Measurements from ENCODE around the gene PRR14. TPM values are rescaled to one million over a fixed set of nuclear protein-coding genes. Genes with fewer than 3 reads are reported as not detected.
A peak's percentile ranks its signal among the peaks of the same experiment; 100 is the strongest.
"Not testable (repeated sequence)": the region's sequence is repeated elsewhere in the genome, so short reads cannot be mapped to it uniquely, and the experiment has no call there.

The PRR14 gene
- total RNA-seq, 1 experiment from 2014 or later = 8.8 TPM

DNA sequence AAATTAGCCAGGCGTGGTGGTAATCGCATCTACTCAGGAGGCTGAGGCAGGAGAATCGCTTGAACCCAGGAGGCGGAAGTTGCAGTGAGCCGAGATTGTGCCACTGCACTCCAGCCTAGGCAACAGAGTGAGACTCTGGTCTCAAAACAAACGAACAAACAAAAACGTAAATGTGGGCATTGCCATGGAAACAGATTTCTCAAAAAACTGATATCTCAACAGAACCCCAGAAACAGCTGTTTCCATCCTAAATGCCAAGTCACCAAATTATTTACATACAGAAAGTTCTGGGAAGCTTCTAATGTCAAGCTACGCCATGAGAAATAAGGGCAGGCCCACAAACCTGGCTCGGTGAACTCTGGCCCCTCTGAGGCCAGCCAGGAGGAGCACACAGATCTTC, 24.5 kb upstream of the PRR14 start:
- no peak for DNase-seq (ENCODE audit: low read depth)
- in situ Hi-C loops (cut with HindIII; ENCODE audit: low pct_unique_long_range_greater_than_20kb, low sequenced_read_pairs) = no loop called here

DNA sequence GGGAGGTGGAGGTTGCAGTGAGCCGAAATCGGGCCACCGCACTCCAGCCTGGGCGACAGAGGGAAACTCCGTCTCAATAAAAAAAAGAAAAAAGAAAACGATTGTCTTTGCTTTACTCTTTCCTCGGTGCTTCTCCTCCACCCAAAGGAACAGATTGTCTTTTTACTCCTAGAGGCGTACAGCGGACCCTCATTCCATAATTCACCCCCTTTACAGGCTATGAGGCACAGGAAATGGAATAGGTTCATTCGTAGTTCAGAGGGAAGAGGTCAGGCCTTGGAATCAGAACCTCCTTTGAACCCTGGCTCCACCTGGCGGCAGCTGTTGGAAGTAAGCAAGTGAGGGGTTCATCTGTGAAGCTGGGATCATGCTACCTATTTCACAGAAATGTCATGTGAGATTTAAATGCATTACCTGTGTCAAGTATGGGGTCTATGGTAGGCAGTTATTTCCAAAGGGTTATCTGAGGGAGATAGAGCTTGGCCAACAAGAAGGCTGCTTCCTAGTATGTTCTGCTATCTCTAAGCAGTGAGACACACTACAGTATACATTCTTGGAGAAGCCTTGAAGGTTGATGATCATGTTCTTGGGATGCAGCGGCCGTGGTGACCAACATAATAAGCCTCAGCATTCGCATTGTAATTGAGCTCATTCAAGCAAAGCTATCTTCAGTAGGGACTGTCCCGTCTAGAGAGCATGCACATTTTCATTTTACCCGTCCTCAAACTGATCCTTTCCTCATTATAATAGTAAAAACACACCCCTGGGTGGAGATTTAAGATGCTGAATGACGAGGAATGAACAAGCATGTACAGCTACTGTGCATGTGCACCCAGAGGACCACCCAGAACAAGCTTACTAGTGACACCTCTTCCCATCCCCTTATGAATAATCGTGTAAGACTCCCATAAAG, 21.9 kb upstream of the PRR14 start:
- DNase-seq (ENCODE audit: low read depth) = peak; percentile 75
- in situ Hi-C loops (cut with HindIII; ENCODE audit: low pct_unique_long_range_greater_than_20kb, low sequenced_read_pairs) = no loop called here

DNA sequence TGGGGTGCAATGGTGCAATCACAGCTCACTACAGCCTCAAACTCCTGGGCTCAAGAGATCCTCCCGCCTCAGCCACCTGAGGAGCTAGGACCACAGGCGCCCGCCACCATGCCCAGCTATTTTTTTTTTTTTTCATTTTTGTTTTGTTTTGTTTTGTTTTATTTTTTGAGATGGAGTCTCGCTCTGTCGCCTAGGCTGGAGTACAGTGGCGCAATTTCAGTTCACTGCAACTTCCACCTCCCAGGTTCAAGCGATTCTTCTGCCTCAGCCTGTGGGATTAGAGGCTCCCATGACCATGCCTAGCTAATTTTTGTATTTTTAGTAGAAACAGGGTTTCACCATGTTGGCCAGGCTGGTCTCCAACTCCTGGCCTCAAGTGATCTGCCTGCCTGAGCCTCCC, 18.3 kb upstream of the PRR14 start:
- in situ Hi-C loops (cut with HindIII; ENCODE audit: low pct_unique_long_range_greater_than_20kb, low sequenced_read_pairs) = not testable (repeated sequence)

DNA sequence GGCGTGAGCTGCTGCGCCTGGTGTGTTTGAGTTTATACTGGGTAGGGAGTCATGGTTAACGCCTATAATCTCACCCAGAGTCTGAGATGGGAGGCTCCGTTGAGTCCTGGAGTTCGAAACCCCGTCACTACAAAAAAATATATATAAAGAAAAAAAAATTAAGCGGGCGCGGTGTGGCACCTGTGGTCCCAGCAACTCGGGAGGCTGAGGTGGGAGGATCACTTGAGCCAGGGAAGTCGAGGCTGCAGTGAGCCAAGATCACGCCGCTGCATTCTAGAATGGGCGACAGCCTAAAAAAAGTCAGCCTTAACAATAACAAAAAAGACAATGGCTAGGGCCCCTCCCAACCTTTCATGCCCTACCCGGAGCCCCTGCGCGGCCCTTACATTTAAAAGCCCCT, 17.2 kb upstream of the PRR14 start:
- in situ Hi-C loops (cut with HindIII; ENCODE audit: low pct_unique_long_range_greater_than_20kb, low sequenced_read_pairs) = no loop called here
- no peak for DNase-seq (ENCODE audit: low read depth)

More for the DNA sequence above, 18.3 kb upstream of the PRR14 start:
- not testable (repeated sequence) for DNase-seq (ENCODE audit: low read depth)

DNA sequence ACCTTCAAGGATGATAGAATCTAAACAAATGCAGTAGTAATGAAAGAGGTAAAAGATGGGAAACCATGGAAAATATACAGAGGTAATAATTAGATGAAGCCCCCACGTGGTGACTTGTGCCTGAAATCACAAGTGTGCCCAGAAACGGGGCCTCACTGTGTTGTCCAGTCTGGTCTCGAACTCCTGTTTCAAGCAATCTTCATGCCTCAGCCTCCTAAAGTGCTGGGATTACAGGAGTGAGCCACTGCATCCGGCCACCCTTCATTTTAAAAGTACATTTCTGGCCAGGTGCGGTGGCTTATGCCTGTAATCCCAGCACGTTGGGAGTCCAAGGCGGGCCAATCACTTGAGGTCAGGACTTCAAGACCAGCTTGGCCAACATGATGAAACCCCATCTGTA, 14.2 kb upstream of the PRR14 start:
- in situ Hi-C loops (cut with HindIII; ENCODE audit: low pct_unique_long_range_greater_than_20kb, low sequenced_read_pairs) = no loop called here
- no peak for DNase-seq (ENCODE audit: low read depth)

DNA sequence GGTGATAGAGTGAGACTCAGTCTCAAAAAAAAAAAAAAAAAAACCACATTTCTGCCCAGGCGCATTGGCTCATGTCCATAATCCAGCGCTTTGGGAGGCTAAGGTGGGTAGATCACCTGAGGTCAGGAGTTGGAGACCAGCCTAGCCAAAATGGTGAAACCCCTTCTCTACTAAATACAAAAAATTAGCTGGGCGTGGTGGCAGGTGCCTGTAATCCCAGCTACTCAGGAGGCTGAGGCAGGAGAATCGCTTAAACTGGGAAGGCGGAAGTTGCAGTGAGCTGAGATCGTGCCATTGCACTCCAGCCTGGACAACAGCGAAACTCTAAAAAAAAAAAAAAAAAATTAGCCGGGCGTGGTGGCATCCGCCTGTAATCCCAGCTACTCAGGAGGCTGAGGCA, 13.6 kb upstream of the PRR14 start:
- in situ Hi-C loops (cut with HindIII; ENCODE audit: low pct_unique_long_range_greater_than_20kb, low sequenced_read_pairs); DNase-seq (ENCODE audit: low read depth): not testable (repeated sequence)

DNA sequence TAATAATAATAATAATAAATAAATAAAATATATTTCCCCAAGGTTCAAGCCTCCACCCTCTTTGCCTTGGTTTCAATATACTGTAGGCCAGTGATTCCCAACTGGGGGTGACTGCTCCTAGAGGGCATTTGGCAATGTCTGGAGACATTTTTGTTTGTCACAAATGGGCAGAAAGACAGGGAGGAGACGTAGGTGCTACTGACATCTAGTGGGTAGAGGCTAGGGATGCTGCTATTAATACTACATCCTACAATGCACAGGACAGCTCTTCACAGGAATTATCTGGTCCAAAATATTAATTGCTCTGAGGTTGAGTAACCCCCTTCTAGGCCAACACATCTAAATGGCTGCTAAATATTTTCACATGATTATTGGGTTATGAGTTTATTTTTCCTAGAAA, 12.8 kb upstream of the PRR14 start:
- in situ Hi-C loops (cut with HindIII; ENCODE audit: low pct_unique_long_range_greater_than_20kb, low sequenced_read_pairs) = no loop called here
- peak; percentile 55 for DNase-seq (ENCODE audit: low read depth)

DNA sequence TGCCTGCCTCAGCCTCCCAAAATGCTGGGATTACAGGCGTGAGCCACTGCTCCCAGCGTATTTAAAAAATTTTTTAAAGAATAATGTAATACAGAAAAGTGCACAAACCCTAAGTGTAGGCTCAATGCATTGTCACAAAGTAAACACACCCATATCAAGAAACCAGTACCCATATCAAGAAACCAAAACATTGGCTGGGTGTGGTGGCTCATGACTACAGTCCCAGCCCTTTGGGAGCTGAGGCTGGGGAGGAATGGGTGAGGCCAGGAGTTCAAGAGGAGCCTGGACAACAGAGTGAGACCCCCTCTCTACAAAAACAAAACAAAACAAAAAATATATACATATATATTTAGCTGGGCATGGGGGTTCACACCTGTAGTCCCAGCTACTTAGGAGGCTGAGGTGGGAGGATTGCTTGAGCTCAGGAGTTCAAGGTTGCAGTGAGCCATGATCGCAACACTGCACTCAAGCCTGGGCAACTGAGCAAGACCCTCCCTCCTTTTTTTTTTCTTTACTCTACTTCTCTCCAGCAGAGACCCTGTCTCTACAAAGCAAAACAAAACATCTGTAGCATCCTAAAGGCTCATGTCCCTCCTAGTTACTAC, 9.3 kb upstream of the PRR14 start:
- in situ Hi-C loops (cut with HindIII; ENCODE audit: low pct_unique_long_range_greater_than_20kb, low sequenced_read_pairs) = no loop called here

DNA sequence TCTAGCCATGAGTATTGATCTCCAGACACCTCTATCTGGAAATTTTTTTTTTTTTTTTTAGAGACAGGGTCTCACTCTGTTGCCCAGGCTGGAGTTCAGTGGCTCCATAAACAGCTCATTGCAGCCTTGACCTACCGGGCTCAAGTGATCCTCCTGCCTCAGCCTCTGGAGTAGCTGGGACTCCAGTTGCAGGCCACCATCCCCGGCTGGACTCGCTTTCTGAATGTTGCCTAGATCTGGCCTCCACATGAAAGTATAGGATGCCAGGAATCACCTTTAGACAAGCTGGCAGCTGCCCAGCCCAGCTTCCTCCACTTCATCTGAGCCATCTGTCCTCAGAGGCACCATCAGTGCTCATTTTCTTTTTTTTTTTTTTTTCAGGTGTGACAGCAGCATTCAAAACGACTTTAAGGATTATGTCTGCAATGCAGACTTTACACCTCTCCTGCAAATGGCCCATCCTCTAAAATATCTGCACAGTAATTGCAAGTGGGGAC, 6.4 kb upstream of the PRR14 start:
- no peak for DNase-seq (ENCODE audit: low read depth)
- in situ Hi-C loops (cut with HindIII; ENCODE audit: low pct_unique_long_range_greater_than_20kb, low sequenced_read_pairs) = no loop called here

More for the DNA sequence above, 9.3 kb upstream of the PRR14 start:
- DNase-seq (ENCODE audit: low read depth) = peak; percentile 35

DNA sequence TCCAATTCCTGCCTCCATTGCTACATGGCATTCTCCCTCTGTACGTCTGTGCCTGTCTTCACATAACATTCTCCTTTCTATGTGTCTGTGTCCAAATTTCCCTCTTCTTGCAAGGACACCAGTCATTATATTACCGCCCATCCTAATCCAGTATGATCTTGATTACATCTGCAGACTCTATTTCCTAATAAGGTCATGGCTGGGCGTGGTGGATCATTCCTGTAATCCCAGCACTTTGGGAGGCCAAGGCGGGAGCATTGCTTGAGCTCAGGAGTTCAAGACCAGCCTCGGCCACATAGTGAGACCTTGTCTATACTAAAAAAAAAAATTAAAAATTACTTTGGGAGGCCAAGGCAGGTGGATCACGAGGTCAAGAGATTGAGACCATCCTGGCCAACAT, 5.0 kb upstream of the PRR14 start:
- in situ Hi-C loops (cut with HindIII; ENCODE audit: low pct_unique_long_range_greater_than_20kb, low sequenced_read_pairs) = no loop called here
- no peak for DNase-seq (ENCODE audit: low read depth)

DNA sequence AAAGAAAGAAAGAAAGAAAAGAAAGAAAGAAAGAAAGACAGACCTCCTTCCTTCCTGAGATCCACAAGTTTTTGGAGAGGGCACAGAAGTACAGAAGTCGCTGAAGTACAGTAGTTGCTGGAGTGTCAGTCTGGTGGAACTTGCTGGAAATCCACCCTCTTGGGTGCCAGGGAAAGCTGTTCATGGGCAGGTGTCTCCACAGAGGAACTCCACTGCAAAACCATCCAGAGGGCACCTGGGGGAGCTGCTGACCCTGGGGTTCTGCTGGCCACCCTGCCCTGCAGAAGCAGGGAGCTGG, 3.5 kb upstream of the PRR14 start:
- DNase-seq (ENCODE audit: low read depth) = no peak
- in situ Hi-C loops (cut with HindIII; ENCODE audit: low pct_unique_long_range_greater_than_20kb, low sequenced_read_pairs) = no loop called here

DNA sequence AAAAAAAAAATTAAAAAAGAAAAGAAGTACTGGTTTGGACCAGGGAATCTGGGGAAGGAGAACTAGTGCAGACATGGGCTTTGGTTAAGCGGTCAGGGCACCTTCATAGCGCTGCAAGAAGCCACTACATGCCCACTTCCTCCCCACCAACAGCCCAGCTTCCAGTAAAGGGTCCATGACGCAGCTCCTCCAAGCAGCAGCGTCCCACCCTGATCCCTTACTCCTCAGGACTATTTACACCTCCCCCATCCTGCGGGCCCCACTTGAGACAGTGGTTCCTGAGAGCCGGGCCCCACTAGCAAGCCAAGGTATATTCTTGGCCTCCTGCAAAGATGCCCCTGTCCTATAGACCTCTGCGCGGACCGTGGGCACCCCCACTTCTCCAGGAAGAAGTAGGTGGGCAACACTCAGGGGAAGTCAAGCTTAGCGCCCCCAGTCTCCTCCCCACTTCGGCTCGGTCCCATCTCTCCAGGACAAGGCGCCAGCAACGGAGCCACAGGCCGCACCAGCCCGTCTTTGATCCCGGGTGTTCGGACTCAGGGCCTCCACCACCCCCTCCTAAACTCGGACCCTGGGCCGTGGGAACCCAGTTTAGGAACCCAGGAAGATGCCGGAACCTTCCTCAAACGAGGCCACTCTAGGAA, 913 bp upstream of the PRR14 start:
- in situ Hi-C loops (cut with HindIII; ENCODE audit: low pct_unique_long_range_greater_than_20kb, low sequenced_read_pairs) = no loop called here
- no peak for DNase-seq (ENCODE audit: low read depth)

DNA sequence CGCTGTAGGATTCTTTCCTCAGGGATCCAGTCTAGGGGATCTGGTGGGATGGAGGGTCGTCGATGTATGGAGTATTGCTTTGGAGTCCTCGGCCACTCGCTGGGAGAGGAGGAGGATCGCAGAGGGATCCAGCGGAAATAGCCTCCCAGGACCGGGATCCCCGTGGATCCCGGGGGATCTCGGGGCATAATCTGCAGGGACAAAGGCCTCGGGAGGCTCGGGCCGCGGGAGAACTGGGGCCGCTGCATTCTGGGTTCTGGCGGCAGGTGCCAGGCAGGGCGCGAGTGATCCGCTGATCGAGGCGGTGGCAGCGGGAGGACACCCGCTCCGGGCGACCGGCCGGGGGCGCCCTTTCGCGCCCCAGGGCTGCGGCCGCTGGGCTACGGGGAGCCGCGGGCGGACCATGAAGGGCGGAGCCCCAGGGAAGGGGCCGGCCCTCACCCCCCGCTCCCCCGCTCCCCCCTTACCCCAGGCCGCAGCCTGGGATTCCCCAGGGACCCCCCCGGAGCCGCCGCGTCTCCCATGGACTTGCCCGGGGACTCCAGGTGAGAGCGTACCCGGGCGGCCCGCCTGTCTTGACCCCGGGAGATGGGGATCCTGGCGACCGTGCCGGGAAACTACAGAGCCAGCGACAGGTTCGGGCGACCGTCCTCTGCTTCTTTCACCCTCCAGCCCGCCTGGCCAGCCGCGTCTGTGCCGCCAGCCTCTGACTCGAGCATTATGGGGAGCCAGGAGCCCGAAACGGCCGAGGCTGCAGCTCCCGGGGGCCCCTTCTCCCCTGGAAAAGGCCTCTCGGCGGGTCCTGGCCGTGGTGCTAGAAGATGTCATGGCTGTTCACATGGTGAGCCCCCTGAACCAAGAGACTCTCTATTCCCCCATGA, 604 bp downstream of the PRR14 start:
- in situ Hi-C loops (cut with HindIII; ENCODE audit: low pct_unique_long_range_greater_than_20kb, low sequenced_read_pairs) = no loop called here
- peak; percentile 72 for DNase-seq (ENCODE audit: low read depth)

DNA sequence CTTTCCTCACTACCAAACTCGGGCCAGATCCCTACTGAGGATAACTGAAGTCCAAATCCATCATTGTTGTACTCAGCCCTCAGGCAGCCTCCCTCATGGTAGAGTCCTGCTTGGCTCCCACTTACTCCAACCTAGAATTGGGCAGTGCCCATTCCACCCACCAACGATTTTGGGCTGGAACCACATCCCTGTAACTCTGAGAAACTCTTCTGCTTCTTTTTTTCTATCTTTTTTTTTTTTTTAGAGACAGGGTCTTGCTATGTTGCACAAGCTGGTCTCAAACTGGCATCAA, 1.2 kb downstream of the PRR14 start:
- in situ Hi-C loops (cut with HindIII; ENCODE audit: low pct_unique_long_range_greater_than_20kb, low sequenced_read_pairs) = no loop called here
- no peak for DNase-seq (ENCODE audit: low read depth)

DNA sequence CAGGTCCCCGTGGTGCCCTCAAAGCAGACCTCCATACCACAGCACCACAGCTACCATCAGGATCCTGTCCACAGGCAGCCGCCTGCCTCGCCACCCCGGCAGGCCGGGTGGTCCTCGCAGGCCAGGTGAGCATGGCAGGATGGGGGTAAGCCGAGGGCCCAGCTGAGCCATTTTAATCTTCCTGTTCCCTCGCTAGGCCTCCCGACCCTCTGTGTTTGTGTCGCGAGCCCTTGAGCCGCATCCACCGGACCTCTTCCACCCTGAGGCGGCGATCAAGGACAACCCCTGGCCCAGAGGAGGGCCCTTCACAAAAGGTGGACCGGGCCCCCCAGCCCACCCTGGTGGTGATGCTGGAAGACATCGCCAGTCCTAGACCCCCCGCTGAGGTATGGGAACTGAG, 2.0 kb downstream of the PRR14 start:
- DNase-seq (ENCODE audit: low read depth) = no peak
- in situ Hi-C loops (cut with HindIII; ENCODE audit: low pct_unique_long_range_greater_than_20kb, low sequenced_read_pairs) = no loop called here

DNA sequence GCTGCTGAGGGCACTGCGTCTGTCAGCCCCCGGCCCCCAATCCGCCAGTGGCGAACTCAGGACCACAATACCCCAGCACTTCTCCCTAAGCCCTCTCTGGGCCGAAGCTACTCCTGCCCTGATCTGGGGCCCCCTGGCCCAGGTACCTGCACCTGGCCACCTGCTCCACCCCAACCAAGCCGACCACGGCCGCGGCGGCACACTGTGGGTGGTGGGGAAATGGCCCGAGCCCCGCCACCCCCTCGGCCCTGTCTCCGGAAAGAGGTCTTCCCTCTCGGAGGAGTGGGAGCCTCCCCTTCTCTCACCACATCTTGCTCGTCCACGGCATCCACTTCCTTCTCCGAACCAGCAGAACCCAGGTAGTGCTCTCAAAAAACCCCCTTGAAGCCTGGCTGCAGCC, 4.1 kb downstream of the PRR14 start:
- in situ Hi-C loops (cut with HindIII; ENCODE audit: low pct_unique_long_range_greater_than_20kb, low sequenced_read_pairs) = no loop called here
- DNase-seq (ENCODE audit: low read depth) = no peak

DNA sequence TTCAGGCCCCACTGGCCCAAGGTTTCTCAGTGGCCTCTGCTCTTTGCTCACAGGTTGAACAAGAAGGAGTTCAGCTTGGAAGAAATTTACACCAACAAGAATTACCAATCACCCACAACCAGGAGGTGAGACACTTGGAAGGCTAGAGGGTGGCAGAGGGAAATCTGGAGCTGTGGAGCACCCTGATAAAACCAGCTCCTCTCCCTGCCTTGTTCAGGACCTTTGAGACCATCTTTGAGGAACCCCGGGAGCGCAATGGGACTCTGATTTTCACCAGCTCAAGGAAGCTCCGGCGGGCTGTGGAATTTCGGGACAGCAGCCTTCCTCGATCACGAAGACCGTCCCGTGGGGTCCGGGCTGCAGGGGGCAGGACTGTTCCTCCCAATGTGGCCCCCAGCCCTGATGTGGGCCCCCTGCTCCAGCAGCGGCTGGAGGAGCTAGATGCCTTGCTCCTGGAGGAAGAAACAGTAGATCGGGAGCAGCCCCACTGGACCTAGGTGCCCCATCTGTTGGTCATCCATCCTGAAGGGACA, 5.1 kb downstream of the PRR14 start:
- in situ Hi-C loops (cut with HindIII; ENCODE audit: low pct_unique_long_range_greater_than_20kb, low sequenced_read_pairs) = no loop called here

DNA sequence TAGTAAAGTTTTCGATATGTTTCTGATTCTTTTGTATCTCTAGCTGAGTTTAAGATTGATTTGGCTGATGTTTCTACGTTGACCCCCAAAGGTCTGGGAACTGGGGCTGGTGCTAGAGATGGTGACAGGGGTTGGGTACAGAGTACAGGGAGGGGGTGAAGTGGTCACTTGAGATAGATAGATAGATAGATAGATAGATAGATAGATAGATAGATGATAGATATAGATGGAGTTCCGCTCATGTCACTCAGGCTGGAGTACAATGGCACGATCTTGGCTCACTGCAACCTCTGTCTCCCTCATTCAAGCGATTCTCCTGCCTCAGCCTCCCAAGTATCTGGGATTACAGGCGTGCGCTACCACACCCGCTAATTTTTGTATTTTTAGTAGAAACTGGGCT, 5.6 kb downstream of the PRR14 start:
- in situ Hi-C loops (cut with HindIII; ENCODE audit: low pct_unique_long_range_greater_than_20kb, low sequenced_read_pairs) = no loop called here
- no peak for DNase-seq (ENCODE audit: low read depth)

More for the DNA sequence above, 5.1 kb downstream of the PRR14 start:
- DNase-seq (ENCODE audit: low read depth) = no peak
